HepG2 (cell line): ENCODE results near the gene YWHAH. TPM values are rescaled to one million over a fixed set of nuclear protein-coding genes. Genes with fewer than 3 reads are reported as not detected.

Source experiments
- ARID5B ChIP-seq: IDR thresholded peaks from 2 replicates; pipeline ENCODE4 v1.4.0; 2020; ENCODE audit warnings: mild to moderate bottlenecking, missing genetic modification reagents
- DRAP1 ChIP-seq: IDR thresholded peaks from 2 replicates; pipeline ENCODE4 v1.6.1; 2016; ENCODE audit warnings: missing genetic modification reagents, missing compliant biosample characterization
- IKZF1 ChIP-seq: fragments of 450-650 bp; IDR thresholded peaks from 2 replicates; pipeline ENCODE4 v1.7.1; 2016
- NFRKB ChIP-seq: fragments of 450-650 bp; IDR thresholded peaks from 2 replicates; pipeline ENCODE4 v1.6.1; 2017
- NR3C1 ChIP-seq: sonication (generic); formaldehyde crosslinking; IDR thresholded peaks from 2 replicates; pipeline ENCODE4 v1.4.0; 2020; ENCODE audit warnings: missing genetic modification reagents
- POGK ChIP-seq: sonication (generic); formaldehyde crosslinking; conservative IDR thresholded peaks from 2 replicates; pipeline ENCODE4 v1.8.0; 2022; ENCODE audit warnings: mild to moderate bottlenecking, moderate library complexity, missing genetic modification reagents
- PRMT3 ChIP-seq: sonication (generic); formaldehyde crosslinking; IDR thresholded peaks from 2 replicates; pipeline ENCODE4 v1.8.1; 2022; ENCODE audit warnings: low read depth, mild to moderate bottlenecking, moderate library complexity, missing genetic modification reagents, borderline replicate concordance
- RBM39 ChIP-seq: fragments of 200-400 bp; formaldehyde crosslinking; IDR thresholded peaks from one replicate; pipeline ENCODE4 v1.6.1; 2018; ENCODE audit warnings: antibody characterized with exemption, mild to moderate bottlenecking, low read depth, low read length; ENCODE audit not compliant: poor library complexity, severe bottlenecking
- TMF1 ChIP-seq: sonication (generic); formaldehyde crosslinking; IDR thresholded peaks from 2 replicates; pipeline ENCODE4 v1.8.1; 2022; ENCODE audit warnings: low read depth, missing genetic modification reagents
- ZBED4 ChIP-seq: sonication (generic); formaldehyde crosslinking; IDR thresholded peaks from 2 replicates; pipeline ENCODE4 v1.4.0; 2020; ENCODE audit warnings: missing genetic modification reagents, borderline replicate concordance
- ZFP82 ChIP-seq: sonication (generic); formaldehyde crosslinking; IDR thresholded peaks from 2 replicates; pipeline ENCODE4 v1.5.1; 2020; ENCODE audit warnings: mild to moderate bottlenecking, missing genetic modification reagents, borderline replicate concordance
- ZNF75D ChIP-seq: sonication (generic); formaldehyde crosslinking; IDR thresholded peaks from 2 replicates; pipeline ENCODE4 v1.8.1; 2023; ENCODE audit warnings: missing genetic modification reagents, mild to moderate bottlenecking, borderline replicate concordance
- ZNF788 ChIP-seq: sonication (generic); formaldehyde crosslinking; IDR thresholded peaks from 2 replicates; pipeline ENCODE4 v1.5.0; 2020; ENCODE audit warnings: mild to moderate bottlenecking, missing genetic modification reagents, borderline replicate concordance
- polyA plus RNA-seq, 8 experiments: library from polyadenylated mRNA; depleted of rRNA in 3 of 8; stranded (reverse) in 7 of 8; unstranded in 1 of 8; fragments of >200 nt; fragmentation: Illumina TruSeq in 4 of 8; extraction: Trizol in 4 of 8; gene quantifications; 2 replicates each; pipeline versions ENCODE4 v1.2.1 to v1.2.3, GENCODE V29; 2011 to 2016; ENCODE audit warnings: low read depth in 4 of 8, missing spikeins in 1 of 8, mixed read lengths in 1 of 8; ENCODE audit not compliant: insufficient read depth in 1 of 8
- total RNA-seq, 5 experiments: library from RNA; depleted of rRNA; stranded (reverse); fragments of >200 nt; fragmentation: Illumina TruSeq; extraction: Trizol; gene quantifications; 2 replicates each; pipeline ENCODE4 v1.2.3, GENCODE V29; 2016; ENCODE audit warnings: low read depth in 1 of 5
- TF ChIP-seq, protein P1 (sequence below): sonication (generic); formaldehyde crosslinking; IDR thresholded peaks from 2 replicates; pipeline ENCODE4 v1.5.1; 2020; ENCODE audit warnings: mild to moderate bottlenecking, missing genetic modification reagents, moderate library complexity
- TF ChIP-seq, protein P2 (sequence below): IDR thresholded peaks from 2 replicates; pipeline ENCODE4 v1.6.1; 2016

YWHAH gene
- total and polyA plus RNA-seq, 2 of the 13 experiments (the other 11 are each of a cell fraction or from before 2014, with no cell fraction given): 35.6 to 92.7 TPM

DNA sequence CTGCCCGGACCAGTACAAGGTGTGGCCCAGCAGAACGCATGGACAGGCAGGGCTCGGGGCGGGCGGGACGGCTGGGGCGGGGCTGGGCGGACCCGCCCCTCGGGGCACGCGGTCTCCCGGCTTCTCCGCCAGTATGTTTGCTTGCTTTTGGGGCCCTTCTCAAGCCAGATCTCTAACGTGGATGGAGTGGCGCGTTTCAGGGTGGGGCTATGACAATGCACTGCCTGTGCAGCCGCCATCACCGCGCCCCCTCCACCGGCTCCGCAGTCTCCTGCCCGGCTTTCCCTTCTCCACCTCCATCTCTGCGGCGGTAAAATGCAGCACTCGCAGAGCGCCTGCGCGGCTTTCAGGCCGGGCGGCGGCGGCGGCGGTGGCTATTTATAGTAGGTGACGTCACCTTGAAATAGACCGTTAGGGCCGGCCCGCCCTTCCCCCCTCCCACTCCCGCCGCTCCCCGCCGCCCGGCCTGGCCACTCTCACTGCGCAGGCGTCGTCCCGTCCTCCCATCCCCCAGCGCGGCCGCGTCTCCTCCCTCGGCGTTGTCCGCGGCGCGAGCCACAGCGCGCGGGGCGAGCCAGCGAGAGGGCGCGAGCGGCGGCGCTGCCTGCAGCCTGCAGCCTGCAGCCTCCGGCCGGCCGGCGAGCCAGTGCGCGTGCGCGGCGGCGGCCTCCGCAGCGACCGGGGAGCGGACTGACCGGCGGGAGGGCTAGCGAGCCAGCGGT lies at the start of gene YWHAH (continued):
- TF ChIP-seq, protein P1, sequence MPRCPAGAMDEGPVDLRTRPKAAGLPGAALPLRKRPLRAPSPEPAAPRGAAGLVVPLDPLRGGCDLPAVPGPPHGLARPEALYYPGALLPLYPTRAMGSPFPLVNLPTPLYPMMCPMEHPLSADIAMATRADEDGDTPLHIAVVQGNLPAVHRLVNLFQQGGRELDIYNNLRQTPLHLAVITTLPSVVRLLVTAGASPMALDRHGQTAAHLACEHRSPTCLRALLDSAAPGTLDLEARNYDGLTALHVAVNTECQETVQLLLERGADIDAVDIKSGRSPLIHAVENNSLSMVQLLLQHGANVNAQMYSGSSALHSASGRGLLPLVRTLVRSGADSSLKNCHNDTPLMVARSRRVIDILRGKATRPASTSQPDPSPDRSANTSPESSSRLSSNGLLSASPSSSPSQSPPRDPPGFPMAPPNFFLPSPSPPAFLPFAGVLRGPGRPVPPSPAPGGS: no peak
- TF ChIP-seq NR3C1 (CRISPR knock-in tag) (no peak), ZBED4 (peak; percentile 46; the same call in 1 of the 2 replicates), RBM39 (no peak), DRAP1 (CRISPR knock-in tag) (peak; percentile 85), ZNF75D (CRISPR knock-in tag) (no peak), NFRKB (no peak), POGK (CRISPR knock-in tag) (peak; percentile 28; the same call in 1 of the 2 replicates), PRMT3 (CRISPR knock-in tag) (0 out of 2 replicates have a peak, but pooled peaks have one; percentile 51), ARID5B (CRISPR knock-in tag) (0 out of 2 replicates have a peak, but pooled peaks have one; percentile 22), TMF1 (CRISPR knock-in tag) (peak; percentile 6; the same call in 1 of the 2 replicates), ZFP82 (no peak; the same call in 1 of the 2 replicates), ZNF788 (CRISPR knock-in tag) (0 out of 2 replicates have a peak, but pooled peaks have one; percentile 20), IKZF1 (no peak)
- TF ChIP-seq, protein P2, sequence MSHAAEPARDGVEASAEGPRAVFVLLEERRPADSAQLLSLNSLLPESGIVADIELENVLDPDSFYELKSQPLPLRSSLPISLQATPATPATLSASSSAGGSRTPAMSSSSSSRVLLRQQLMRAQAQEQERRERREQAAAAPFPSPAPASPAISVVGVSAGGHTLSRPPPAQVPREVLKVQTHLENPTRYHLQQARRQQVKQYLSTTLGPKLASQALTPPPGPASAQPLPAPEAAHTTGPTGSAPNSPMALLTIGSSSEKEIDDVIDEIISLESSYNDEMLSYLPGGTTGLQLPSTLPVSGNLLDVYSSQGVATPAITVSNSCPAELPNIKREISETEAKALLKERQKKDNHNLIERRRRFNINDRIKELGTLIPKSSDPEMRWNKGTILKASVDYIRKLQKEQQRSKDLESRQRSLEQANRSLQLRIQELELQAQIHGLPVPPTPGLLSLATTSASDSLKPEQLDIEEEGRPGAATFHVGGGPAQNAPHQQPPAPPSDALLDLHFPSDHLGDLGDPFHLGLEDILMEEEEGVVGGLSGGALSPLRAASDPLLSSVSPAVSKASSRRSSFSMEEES (CRISPR knock-in tag): peak; percentile 39; the same call in 1 of the 2 replicates
